Measurements from ENCODE around the gene CCHCR1. TPM values are rescaled to one million over a fixed set of nuclear protein-coding genes. Genes with fewer than 3 reads are reported as not detected.
"Not testable (repeated sequence)": the region's sequence is repeated elsewhere in the genome, so short reads cannot be mapped to it uniquely, and the experiment has no call there.

Gene CCHCR1
- total and polyA plus RNA-seq, 2 experiments from 2014 or later: 6.1 to 8.9 TPM

DNA sequence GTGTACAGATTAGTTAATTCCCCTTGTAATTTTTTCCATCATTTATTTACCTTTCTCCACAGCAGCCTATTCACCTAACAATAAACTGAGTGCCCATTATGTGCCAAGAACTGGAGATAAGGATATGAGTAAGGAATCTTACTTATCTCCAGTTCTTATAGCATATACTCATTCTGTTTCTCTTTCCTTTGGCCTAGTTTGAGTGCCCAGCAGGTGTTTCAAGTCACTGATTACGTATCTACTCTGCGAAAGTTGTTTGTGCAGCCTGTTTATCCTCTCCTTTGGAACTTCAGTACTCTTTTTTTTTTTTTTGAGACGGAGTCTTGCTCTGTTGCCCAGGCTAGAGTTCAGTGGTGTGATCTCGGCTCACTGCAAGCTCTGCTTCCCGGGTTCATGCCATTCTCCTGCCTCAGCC lies 30.2 kb upstream of the CCHCR1 start:
- no peaks in the 10 kb centered on the region for H3K79me2 ChIP-seq
- DNase-seq (ENCODE audit: low spot score): no peak
- no peak overlapping the region for H3K4me3 ChIP-seq
- H3K36me3 ChIP-seq (replicated peaks; ENCODE audit: insufficient read depth, low read depth): no peaks in the 10 kb centered on the region
- no peaks in the 10 kb centered on the region for H3K4me1 ChIP-seq (ENCODE audit: insufficient read depth)
- peak overlapping the region; percentile 33 for H3K27ac ChIP-seq
- H3K9me2 ChIP-seq (replicated peaks; ENCODE audit: insufficient read depth): no peaks in the 10 kb centered on the region
- no peak overlapping the region for H3K4me2 ChIP-seq
- no peak overlapping the region for H2AFZ ChIP-seq
- H4K20me1 ChIP-seq (ENCODE audit: insufficient read depth, poor library complexity, severe bottlenecking): no peaks in the 10 kb centered on the region
- TF ChIP-seq EZH2 (IDR thresholded peaks at IDR 0.05; ENCODE audit: borderline replicate concordance): no peak
- TF ChIP-seq EZH2phosphoT487 (IDR thresholded peaks at IDR 0.05; ENCODE audit: low read depth, severe bottlenecking, unreplicated experiment): no peak
- no peak for TF ChIP-seq CTCF (IDR thresholded peaks at IDR 0.05; ENCODE audit: poor library complexity)
- 67% methylated on average over 5 of the region's 5 CpGs for WGBS (ENCODE audit: low lambda C conversion rate, missing lambda C conversion rate)
- no peaks in the 10 kb centered on the region for H3K27me3 ChIP-seq
- H3K9me3 ChIP-seq (ENCODE audit: low read depth): no peaks in the 10 kb centered on the region

DNA sequence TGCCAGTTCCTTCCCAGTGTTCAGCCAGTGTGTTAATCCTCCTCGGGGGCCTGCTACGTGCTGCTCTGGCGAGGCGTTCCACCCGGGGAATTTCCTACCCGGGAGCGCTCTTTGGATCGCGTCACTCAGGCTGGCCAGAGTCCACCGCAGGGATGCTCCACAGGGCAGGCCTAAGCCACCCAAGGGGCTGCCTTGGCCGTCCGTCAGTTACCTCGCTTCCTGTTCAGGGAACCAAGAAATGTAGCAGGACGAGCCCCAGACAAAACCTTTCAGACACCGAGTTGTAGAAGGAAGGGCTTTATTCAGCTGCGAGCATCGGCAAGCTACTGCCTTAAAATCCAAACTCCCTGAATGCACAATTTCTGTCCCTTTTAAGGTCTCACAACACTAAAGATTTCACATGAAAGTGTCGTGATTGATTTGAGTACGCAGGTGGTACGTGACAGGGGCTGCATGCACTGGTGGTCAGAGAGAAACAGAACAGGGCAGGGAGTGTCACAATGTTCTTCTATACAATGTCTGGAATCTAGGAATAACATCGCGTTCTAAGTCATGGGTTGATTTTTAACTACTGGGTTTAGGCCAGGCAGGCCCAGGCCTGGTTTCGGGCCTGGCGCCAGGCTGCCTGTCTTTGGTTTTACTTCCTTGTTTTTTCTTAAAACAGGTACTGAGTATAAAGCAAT lies 28.6 kb upstream of the CCHCR1 start:
- 93% methylated on average over 24 of the region's 24 CpGs for WGBS (ENCODE audit: low lambda C conversion rate, missing lambda C conversion rate)
- H4K20me1 ChIP-seq (ENCODE audit: insufficient read depth, poor library complexity, severe bottlenecking): no peaks in the 10 kb centered on the region
- no peaks in the 10 kb centered on the region for H3K27me3 ChIP-seq
- no peak for TF ChIP-seq EZH2phosphoT487 (IDR thresholded peaks at IDR 0.05; ENCODE audit: low read depth, severe bottlenecking, unreplicated experiment)
- H3K4me2 ChIP-seq: no peak overlapping the region
- no peaks in the 10 kb centered on the region for H3K4me1 ChIP-seq (ENCODE audit: insufficient read depth)
- H3K9me3 ChIP-seq (ENCODE audit: low read depth): no peaks in the 10 kb centered on the region
- no peak overlapping the region for H3K27ac ChIP-seq
- H3K9me2 ChIP-seq (replicated peaks; ENCODE audit: insufficient read depth): no peaks in the 10 kb centered on the region
- no peak for DNase-seq (ENCODE audit: low spot score)
- no peak overlapping the region for H2AFZ ChIP-seq
- no peaks in the 10 kb centered on the region for H3K36me3 ChIP-seq (replicated peaks; ENCODE audit: insufficient read depth, low read depth)
- no peaks in the 10 kb centered on the region for H3K79me2 ChIP-seq
- no peak overlapping the region for H3K4me3 ChIP-seq

DNA sequence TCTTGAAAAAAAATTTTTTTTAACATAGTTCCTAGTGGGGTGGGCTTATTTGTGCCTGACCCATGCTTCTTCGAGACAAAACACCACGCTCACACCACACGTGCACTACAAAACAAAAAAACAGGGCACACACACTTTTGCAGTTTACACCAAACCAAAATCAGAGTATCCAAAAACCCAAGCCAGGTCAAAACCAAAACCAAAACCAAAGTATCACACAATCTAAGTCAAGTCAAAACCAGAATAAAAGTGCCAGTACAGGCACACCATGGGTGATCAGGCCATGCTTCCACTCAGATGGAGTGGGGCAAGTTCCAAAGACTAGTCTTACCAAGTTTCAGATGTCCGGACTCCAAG lies 28.1 kb upstream of the CCHCR1 start:
- H3K79me2 ChIP-seq; H3K4me1 ChIP-seq (ENCODE audit: insufficient read depth); H3K27ac ChIP-seq; DNase-seq (ENCODE audit: low spot score); H3K27me3 ChIP-seq; H3K9me3 ChIP-seq (ENCODE audit: low read depth); H3K4me2 ChIP-seq; H2AFZ ChIP-seq; H3K36me3 ChIP-seq (replicated peaks; ENCODE audit: insufficient read depth, low read depth); H3K9me2 ChIP-seq (replicated peaks; ENCODE audit: insufficient read depth); H3K4me3 ChIP-seq; H4K20me1 ChIP-seq (ENCODE audit: insufficient read depth, poor library complexity, severe bottlenecking): not testable (repeated sequence)
- WGBS (ENCODE audit: low lambda C conversion rate, missing lambda C conversion rate): 93% methylated on average over 4 of the region's 4 CpGs

- not testable (repeated sequence) for H3K27ac ChIP-seq; H3K9me3 ChIP-seq (ENCODE audit: low read depth); DNase-seq (ENCODE audit: low spot score); H3K27me3 ChIP-seq; H2AFZ ChIP-seq; H4K20me1 ChIP-seq (ENCODE audit: insufficient read depth, poor library complexity, severe bottlenecking); H3K79me2 ChIP-seq; H3K9me2 ChIP-seq (replicated peaks; ENCODE audit: insufficient read depth); H3K4me2 ChIP-seq; H3K4me3 ChIP-seq; H3K4me1 ChIP-seq (ENCODE audit: insufficient read depth); H3K36me3 ChIP-seq (replicated peaks; ENCODE audit: insufficient read depth, low read depth)
- WGBS (ENCODE audit: low lambda C conversion rate, missing lambda C conversion rate): 68% methylated on average over 6 of the region's 6 CpGs
Measured at GRCh38 chr6:31183859-31184258, 26.3 kb upstream of the CCHCR1 start.

- H3K9me2 ChIP-seq (replicated peaks; ENCODE audit: insufficient read depth); DNase-seq (ENCODE audit: low spot score); H3K4me3 ChIP-seq; H3K27me3 ChIP-seq; H4K20me1 ChIP-seq (ENCODE audit: insufficient read depth, poor library complexity, severe bottlenecking); H3K36me3 ChIP-seq (replicated peaks; ENCODE audit: insufficient read depth, low read depth); H3K4me1 ChIP-seq (ENCODE audit: insufficient read depth); H3K9me3 ChIP-seq (ENCODE audit: low read depth); H2AFZ ChIP-seq; H3K4me2 ChIP-seq; H3K79me2 ChIP-seq; H3K27ac ChIP-seq: not testable (repeated sequence)
- 57% methylated on average over 2 of the region's 2 CpGs for WGBS (ENCODE audit: low lambda C conversion rate, missing lambda C conversion rate)
Measured at GRCh38 chr6:31183287-31183686, 25.7 kb upstream of the CCHCR1 start.

All from hepatocyte (in vitro differentiated cells).